K562 (cell line): ENCODE results near the gene BCL11A. TPM values are rescaled to one million over a fixed set of nuclear protein-coding genes. Genes with fewer than 3 reads are reported as not detected.

Experiments
- ATAC-seq: fragments of 200-7000 bp; cut with Tn5 transposase; 3 replicates; pipeline ENCODE4 v1.9.1; 2020; ENCODE audit warnings: moderate library complexity
- BruUV-seq: library from RNA; stranded (reverse); fragments of 400-500 nt; replicated peaks from 2 replicates; lab custom pipeline; 2021; lab: Mats Ljungman, UMichigan
- CTCF ChIA-PET: fragments of 300-600 bp; formaldehyde crosslinking; extraction: SDS; loops from one replicate; lab custom pipeline; 2021; ENCODE audit warnings: low intra/inter-chr PET ratio; lab: Yijun Ruan, JAX
- POLR2A ChIA-PET: fragments of 300-600, 350-650 bp; sonication (Branson Sonifier 250); formaldehyde crosslinking; extraction: SDS; loops from one replicate; lab custom pipeline; 2021; ENCODE audit warnings: antibody characterized with exemption, inconsistent platforms; lab: Yijun Ruan, JAX
- DNase-seq, 4 experiments: peaks; one replicate each; pipeline versions ENCODE4 v3.0.0 to v3.0.0-alpha.2; 2011 to 2018; ENCODE audit warnings: low spot score in 3 of 4, mixed read lengths in 3 of 4; ENCODE audit errors: extremely low read depth in 1 of 4
- FAIRE-seq: peaks from 2 replicates; lab custom pipeline; 2011; peaks lifted over from hg19 to GRCh38; lab: Jason Lieb, UNC
- H2AFZ ChIP-seq: 2 replicates; pipeline ENCODE4 v1.6.0; 2011; ENCODE audit warnings: low read depth, low read length, control low read depth, inconsistent platforms
- H3K27ac ChIP-seq: fragments of 200-600 bp; 3 replicates; pipeline ENCODE4 v1.8.0; 2011; ENCODE audit warnings: low read depth, mild to moderate bottlenecking, control low read depth, inconsistent platforms, low read length, moderate library complexity, mixed read lengths; ENCODE audit errors: extremely low read depth
- H3K27me3 ChIP-seq, 2 experiments: fragments of 300-600 bp in 1 of 2; 2 replicates in 1 of 2; 3 replicates in 1 of 2; pipeline versions ENCODE4 v1.6.0 to v1.8.0; 2011; ENCODE audit warnings: inconsistent platforms in 2 of 2, low read length in 2 of 2, mild to moderate bottlenecking in 1 of 2, mixed read lengths in 1 of 2, moderate library complexity in 1 of 2; ENCODE audit not compliant: control insufficient read depth in 2 of 2, insufficient read depth in 2 of 2
- H3K36me3 ChIP-seq: fragments of 300-600 bp; 3 replicates; pipeline ENCODE4 v1.8.0; 2011; ENCODE audit warnings: mild to moderate bottlenecking, low read length, inconsistent platforms; ENCODE audit not compliant: control insufficient read depth, insufficient read depth
- H3K4me1 ChIP-seq, 2 experiments: fragments of 200-600 bp in 1 of 2; replicated peaks in 1 of 2; 2 replicates in 1 of 2; 3 replicates in 1 of 2; pipeline versions ENCODE4 v1.5.1 to v1.8.0; 2011; ENCODE audit warnings: inconsistent platforms in 2 of 2, low read length in 2 of 2, mild to moderate bottlenecking in 1 of 2, mixed read lengths in 1 of 2, moderate library complexity in 1 of 2; ENCODE audit not compliant: control insufficient read depth in 2 of 2, insufficient read depth in 2 of 2
- H3K4me2 ChIP-seq: 2 replicates; pipeline ENCODE4 v1.6.1; 2011; ENCODE audit warnings: low read length, control low read depth, inconsistent platforms, mixed read lengths; ENCODE audit not compliant: insufficient read depth
- H3K4me3 ChIP-seq: fragments of 200-600 bp; sonication (generic), shearing (Covaris generic); 2 replicates; pipeline ENCODE4 v1.5.1; 2016; ENCODE audit warnings: control low read depth, inconsistent platforms
- H3K79me2 ChIP-seq: fragments of 200-600 bp; 3 replicates; pipeline ENCODE4 v1.8.0; 2011; ENCODE audit warnings: low read length, inconsistent platforms; ENCODE audit not compliant: control insufficient read depth, insufficient read depth
- H3K9ac ChIP-seq, 2 experiments: 2 replicates each; pipeline versions ENCODE4 v1.6.0 to v1.6.1; 2011; ENCODE audit warnings: low read depth in 2 of 2, low read length in 2 of 2, control low read depth in 1 of 2, inconsistent platforms in 1 of 2, mild to moderate bottlenecking in 1 of 2, mixed read lengths in 1 of 2; ENCODE audit not compliant: insufficient read depth in 1 of 2
- H3K9me1 ChIP-seq: one replicate; pipeline ENCODE4 v1.6.0; 2011; ENCODE audit warnings: inconsistent platforms, mild to moderate bottlenecking, low read length, moderate library complexity; ENCODE audit not compliant: control insufficient read depth, insufficient read depth
- H3K9me3 ChIP-seq: replicated peaks from 2 replicates; pipeline ENCODE4 v1.5.1; 2011; ENCODE audit warnings: low read depth, low read length, inconsistent platforms; ENCODE audit not compliant: control insufficient read depth, insufficient read depth
- H4K20me1 ChIP-seq: replicated peaks from 2 replicates; pipeline ENCODE4 v1.6.1; 2011; ENCODE audit warnings: low read length, inconsistent platforms, mixed read lengths; ENCODE audit not compliant: control insufficient read depth, insufficient read depth
- C11orf30 ChIP-seq: fragments of 450-650 bp; IDR thresholded peaks from 2 replicates; pipeline ENCODE4 v1.6.1; 2016; ENCODE audit warnings: low read depth, mild to moderate bottlenecking
- CBFA2T2 ChIP-seq: fragments of 450-650 bp; conservative IDR thresholded peaks from 2 replicates; pipeline ENCODE4 v1.6.1; 2017; ENCODE audit warnings: mild to moderate bottlenecking
- FUS ChIP-seq: fragments of 200-400 bp; formaldehyde crosslinking; optimal IDR thresholded peaks from 2 replicates; pipeline ENCODE3; 2017; ENCODE audit warnings: low read depth, low read length
- HMGXB4 ChIP-seq: sonication (generic); formaldehyde crosslinking; IDR thresholded peaks from 2 replicates; pipeline ENCODE4 v1.8.1; 2023; ENCODE audit warnings: mild to moderate bottlenecking, missing genetic modification reagents
- SREBF2 ChIP-seq: sonication (generic); formaldehyde crosslinking; IDR thresholded peaks from 2 replicates; pipeline ENCODE4 v1.4.0; 2020; ENCODE audit warnings: mild to moderate bottlenecking, missing genetic modification reagents
- TEAD2 ChIP-seq: fragments of 450-650 bp; IDR thresholded peaks from 2 replicates; pipeline ENCODE4 v1.6.1; 2016; ENCODE audit warnings: missing genetic modification characterization, control low read depth, missing compliant biosample characterization
- THAP7 ChIP-seq: fragments of 250-450 bp; sonication (Bioruptor Pico); IDR thresholded peaks from 2 replicates; pipeline ENCODE4 v1.5.0; 2021
- WGBS: fragments of 100-300 bp; shearing (Covaris generic); methylation state at CpG from one replicate; pipeline ENCODE4 v1.1.6; 2016; ENCODE audit warnings: low coverage, mixed read lengths; ENCODE audit not compliant: insufficient coverage; ENCODE audit errors: missing lambda C conversion rate; 5-methylcytosine and 5-hydroxymethylcytosine counted together
- in situ Hi-C: fragments of 300-500 bp; cut with MboI; formaldehyde crosslinking; loops from 4 replicates; pipeline ENCODE4 v1.15.0; 2018; ENCODE audit warnings: inconsistent platforms, mixed read lengths
- intact Hi-C: fragments of 100-400 bp; cut with micrococcal nuclease; formaldehyde crosslinking; loops from 2 replicates; pipeline ENCODE4 v1.14.2; 2022
- polyA plus RNA-seq, 8 experiments: library from polyadenylated mRNA; depleted of rRNA in 4 of 8; stranded (reverse) in 5 of 8; unstranded in 3 of 8; fragments of >200 nt; fragmentation: Nextera tagmentation in 2 of 8; fragmentation: Illumina TruSeq in 1 of 8; extraction: Ambion mirVana in 2 of 8; extraction: Trizol in 1 of 8; gene quantifications; 2 replicates each; pipeline versions ENCODE4 v1.2.1 to v1.2.3, GENCODE V29; 2011 to 2014; ENCODE audit warnings: inconsistent platforms in 1 of 8, missing spikeins in 1 of 8
- total RNA-seq, 7 experiments: library from RNA; depleted of rRNA in 6 of 7; stranded (reverse); fragments of >200 nt in 6 of 7; fragmentation: Illumina TruSeq in 2 of 7; extraction: Trizol in 2 of 7; gene quantifications; 2 replicates each; pipeline versions ENCODE4 v1.2.1 to v1.2.3, GENCODE V29; 2011 to 2021; ENCODE audit warnings: low replicate concordance in 1 of 7

BCL11A gene
- total and polyA plus RNA-seq, 9 of the 15 experiments (the other 6 are each of a cell fraction or from before 2014, with no cell fraction given): 0.13 TPM; not detected in 8

- no peak for DNase-seq
- H3K9me3 ChIP-seq: no peaks in the 10 kb centered on the region
- H4K20me1 ChIP-seq: no peaks in the 10 kb centered on the region
- H3K4me1 ChIP-seq: no peaks in the 10 kb centered on the region
- under 1% methylated on average over 8 of the region's 8 CpGs for WGBS
- no peak for ATAC-seq
- H3K9me1 ChIP-seq: no peaks in the 10 kb centered on the region
- H3K4me3 ChIP-seq: no peak overlapping the region
- H3K9ac ChIP-seq: no peak overlapping the region
- no peak for FAIRE-seq
- intact Hi-C loops (no loop called here), in situ Hi-C loops (no loop called here)
- peaks cover 0 to 29% of the 10 kb centered on the region in 2 experiments; a peak in 3 of 5 replicates for H3K27me3 ChIP-seq
- ChIA-PET POLR2A (no interaction called here), CTCF (no interaction called here)
- no peaks in the 10 kb centered on the region for H3K79me2 ChIP-seq
- H2AFZ ChIP-seq: no peak overlapping the region
- no peak overlapping the region for H3K4me2 ChIP-seq
- TF ChIP-seq SREBF2: no peak
- TF ChIP-seq C11orf30: no peak
- TF ChIP-seq FUS: no peak
- no peak for TF ChIP-seq TEAD2 (tag)
- no peak for TF ChIP-seq HMGXB4 (CRISPR knock-in tag)
- TF ChIP-seq CBFA2T2: no peak
- no peak for TF ChIP-seq THAP7 (CRISPR knock-in tag)
- no peaks in the 10 kb centered on the region for H3K36me3 ChIP-seq
- no peak overlapping the region for H3K27ac ChIP-seq
- no TSS peak for BruUV-seq
Observed at GRCh38 chr2:60509066-60509465, 44.4 kb downstream of the BCL11A start.
